HG03108 (cell line): ENCODE measurements around the gene NAPA.

ENCODE experiments used
- ATAC-seq: cut with Tn5 transposase; IDR thresholded peaks from one replicate; pipeline ENCODE4 v1.9.1; 2021; ENCODE audit warnings: moderate library complexity; ENCODE audit not compliant: unreplicated experiment

Gene NAPA

GRCh38 chr19:47514869-47515588 is at the start of gene NAPA:
Gene NAPA, minus strand, starts transcription at chr19:47515063. Its CDS starts 123 bp downstream, at chr19:47514940.
- ATAC-seq, result peak; percentile 80

GRCh38 chr19:47564081-47564480 is 49.2 kb upstream of the NAPA start:
- ATAC-seq, result no peak

DNA sequence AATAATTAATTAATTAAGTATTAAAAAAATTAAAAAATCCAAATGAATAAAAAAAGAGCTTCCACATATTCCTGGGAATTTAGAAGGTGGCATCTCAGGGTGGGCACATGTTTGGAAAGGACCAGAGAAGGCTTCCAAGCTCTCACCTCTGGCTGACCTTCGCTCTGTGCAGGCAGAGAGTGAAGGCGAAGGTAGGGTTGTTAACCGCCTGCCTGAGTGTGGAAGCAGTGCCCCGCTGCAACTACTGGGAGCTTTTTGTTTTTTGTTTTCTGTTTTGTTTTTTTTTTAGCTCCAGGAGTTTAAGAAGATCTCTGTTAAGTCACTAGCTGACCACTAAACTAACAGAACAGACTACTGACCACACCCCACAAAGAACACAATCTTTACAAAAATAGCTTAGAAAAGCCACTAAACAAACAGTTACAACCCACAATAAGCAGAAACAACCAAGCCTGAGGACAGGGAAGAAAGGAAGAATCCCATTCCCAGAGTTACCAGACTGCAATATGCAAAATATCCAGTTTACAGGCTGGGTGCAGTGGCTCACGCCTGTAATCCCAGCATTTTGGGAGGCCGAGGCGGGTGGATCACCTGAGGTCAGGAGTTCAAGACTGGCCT is 46.7 kb upstream of the NAPA start:
- no peak for ATAC-seq

DNA sequence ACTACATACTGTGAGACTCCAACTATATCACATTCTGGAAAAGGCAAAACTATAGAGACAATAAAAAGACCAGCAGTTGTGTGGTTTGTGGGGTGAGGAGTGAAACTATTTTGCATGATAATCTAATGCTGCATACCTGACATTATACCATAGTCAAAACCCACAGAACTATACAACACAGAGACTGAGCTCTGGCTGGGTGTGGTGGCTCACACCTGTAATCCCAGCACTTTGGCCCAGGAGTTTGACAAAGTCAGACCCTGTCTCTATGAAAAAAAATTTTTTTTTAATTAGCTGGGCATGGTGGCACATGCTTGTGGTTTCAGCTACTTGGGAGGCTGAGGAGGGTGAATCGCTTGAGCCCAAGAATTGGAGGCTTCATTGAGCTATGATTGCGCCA is 46.1 kb upstream of the NAPA start:
- ATAC-seq, result no peak

GRCh38 chr19:47550129-47550528 is 35.3 kb upstream of the NAPA start:
- ATAC-seq, result no peak

- no peak for ATAC-seq
These were observed 34.5 kb upstream of the NAPA start for GRCh38 chr19:47549261-47549862.

DNA sequence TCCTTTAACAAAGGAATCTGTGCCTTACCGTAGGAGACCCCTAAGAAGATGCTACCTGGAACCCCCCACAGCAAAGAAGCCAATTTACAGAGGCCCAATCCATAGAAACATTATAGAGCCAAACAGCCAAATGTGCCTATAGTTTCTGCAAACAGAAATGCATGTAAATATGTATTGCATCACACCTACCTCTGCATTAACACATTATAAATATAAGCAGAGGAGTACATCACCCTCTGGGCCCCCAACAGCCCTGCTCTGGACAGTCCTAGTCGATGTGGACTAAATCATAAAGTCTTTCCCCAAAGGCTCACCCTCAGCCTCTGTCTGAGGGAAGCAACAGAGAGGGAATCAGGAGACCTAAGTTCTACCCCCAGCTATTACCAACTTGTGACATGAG is 32.3 kb upstream of the NAPA start:
- no peak for ATAC-seq

DNA sequence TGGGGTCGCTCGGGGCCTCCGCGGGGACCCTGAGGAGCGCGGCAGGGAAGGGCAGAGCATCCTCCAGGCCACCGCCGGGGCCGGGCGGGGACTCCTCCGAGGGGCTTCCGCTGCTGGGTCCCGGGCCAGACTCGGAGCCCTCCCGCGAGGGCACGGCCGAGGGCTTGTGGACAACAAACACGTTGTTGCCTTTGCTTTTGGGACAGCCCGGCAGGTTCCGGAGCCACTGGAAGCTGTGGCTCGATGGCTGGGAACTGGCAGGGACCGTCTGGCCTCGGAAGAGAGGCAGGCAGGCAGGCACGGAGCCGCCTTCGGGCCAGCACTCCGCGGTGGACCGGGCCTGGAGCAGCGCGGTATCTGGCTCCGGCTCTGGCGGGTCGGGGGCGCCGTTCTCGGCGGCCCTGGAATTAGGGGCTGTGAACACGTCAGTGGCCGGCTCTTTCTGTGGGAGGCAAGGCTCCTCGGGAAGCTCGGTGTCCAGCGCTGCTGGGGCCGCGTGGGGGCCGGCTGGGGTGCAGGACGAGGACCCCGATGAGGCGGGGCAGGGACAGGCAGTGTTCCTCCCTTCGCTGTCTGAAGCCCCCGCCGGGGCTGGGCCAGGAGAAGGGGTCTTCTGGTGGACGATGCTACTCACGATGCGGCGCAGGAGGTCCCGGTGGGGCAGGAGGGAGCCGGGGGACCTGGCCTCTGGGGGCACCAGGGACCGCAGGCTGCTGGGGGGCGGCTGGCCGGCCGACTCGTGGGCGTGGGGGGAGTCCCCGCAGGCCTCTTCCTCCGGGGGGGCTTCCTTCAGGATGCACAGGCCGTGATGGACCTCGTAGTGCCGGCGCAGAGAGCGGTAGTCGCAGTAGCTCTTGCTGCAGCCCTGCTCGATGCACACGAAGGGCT is 30.4 kb upstream of the NAPA start:
- ATAC-seq, result no peak

DNA sequence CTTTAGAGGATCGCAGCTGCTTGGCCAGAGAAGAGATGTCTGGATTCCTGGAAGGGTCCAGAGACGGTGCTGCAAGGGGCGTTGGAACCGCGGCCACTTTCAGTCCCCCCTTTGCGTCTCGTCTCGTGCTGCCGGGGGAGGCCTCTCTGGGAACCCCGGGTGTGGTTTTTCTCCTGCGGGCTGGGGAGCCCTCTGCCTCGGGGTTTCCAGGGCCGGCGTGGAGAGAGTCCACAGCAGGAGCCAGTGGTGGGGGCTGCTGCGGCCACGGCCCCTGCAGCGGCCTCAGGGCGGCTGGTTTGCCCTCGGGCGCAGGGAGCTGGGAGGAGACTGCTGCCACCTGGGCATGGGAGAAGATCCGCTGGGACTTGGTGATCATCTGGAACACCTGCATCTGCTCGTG is 29.6 kb upstream of the NAPA start:
- ATAC-seq, result no peak

- no peak for ATAC-seq
These were observed 29.2 kb upstream of the NAPA start for GRCh38 chr19:47544075-47544474.

DNA sequence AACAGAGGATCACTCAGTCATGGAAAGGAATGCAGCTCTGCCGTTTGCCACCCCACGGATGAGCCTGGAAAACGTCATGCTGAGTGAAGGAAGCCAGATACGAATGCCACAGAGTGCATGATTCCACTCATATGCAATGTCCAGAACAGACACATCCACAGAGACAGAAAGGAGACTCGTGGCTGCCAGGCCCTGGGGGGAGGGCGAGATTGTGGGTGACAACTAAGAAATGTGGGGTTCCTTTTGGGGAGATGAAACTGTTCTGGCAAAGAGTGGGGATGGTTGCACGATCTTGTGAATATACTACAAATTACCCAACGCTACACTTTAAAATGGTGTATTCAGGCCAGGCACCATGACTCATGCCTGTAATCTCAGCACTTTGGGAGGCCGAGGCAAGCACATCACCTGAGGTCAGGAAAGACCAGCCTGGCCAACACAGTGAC is 27.2 kb upstream of the NAPA start:
- ATAC-seq, result no peak

- peak; percentile 45 for ATAC-seq
These were observed 26.7 kb upstream of the NAPA start for GRCh38 chr19:47541518-47541917.

DNA sequence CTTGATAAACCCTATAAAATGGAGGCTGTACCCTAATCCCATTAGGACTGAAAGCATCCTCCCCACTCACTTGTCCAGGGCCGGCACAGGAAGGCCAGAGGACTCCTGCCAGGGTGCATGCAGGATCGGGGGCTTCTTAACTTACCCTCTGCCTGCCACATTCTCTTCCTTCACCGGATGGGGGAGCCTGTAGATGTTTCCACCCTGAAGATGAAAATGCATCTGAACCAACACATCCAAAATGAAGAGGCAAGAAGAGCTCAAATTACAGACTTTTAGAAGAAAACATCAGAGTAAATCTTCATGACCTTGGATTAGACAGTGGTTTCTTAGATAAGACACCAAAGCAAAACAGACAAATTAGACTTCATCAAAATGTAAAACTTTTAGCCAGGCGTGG is 25.9 kb upstream of the NAPA start:
- ATAC-seq, result no peak

- ATAC-seq, result no peak
These were observed 25.0 kb upstream of the NAPA start for GRCh38 chr19:47539747-47540311.

- no peak for ATAC-seq
These were observed 23.9 kb upstream of the NAPA start for GRCh38 chr19:47538812-47539211.

- no peak for ATAC-seq
These were observed 22.6 kb upstream of the NAPA start for GRCh38 chr19:47537493-47537892.

GRCh38 chr19:47534628-47535027 is 19.8 kb upstream of the NAPA start:
- no peak for ATAC-seq

- no peak for ATAC-seq
These were observed 17.0 kb upstream of the NAPA start for GRCh38 chr19:47531640-47532387.

- ATAC-seq, result no peak
These were observed 14.3 kb upstream of the NAPA start for GRCh38 chr19:47529018-47529742.

DNA sequence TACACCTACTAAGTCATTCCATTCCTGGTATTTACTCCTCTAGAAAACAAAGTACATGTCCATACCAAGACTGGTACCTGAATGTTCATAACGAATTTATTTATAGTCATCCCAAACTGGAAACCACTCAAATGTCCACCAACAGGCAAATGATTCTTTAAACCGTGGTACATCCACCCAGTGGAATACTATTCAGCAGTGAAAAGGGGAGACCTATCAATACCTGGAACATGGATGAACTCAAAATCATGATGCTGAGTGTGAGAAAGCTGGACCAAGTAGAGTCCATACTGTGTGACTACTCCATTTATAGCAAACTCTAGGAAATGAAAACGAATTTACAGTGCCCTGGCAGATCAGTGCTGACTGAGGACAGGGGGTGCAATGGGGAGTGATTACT is 11.9 kb upstream of the NAPA start:
- ATAC-seq, result no peak
